Measurements from ENCODE around the gene ASH1L.

Gene ASH1L

DNA sequence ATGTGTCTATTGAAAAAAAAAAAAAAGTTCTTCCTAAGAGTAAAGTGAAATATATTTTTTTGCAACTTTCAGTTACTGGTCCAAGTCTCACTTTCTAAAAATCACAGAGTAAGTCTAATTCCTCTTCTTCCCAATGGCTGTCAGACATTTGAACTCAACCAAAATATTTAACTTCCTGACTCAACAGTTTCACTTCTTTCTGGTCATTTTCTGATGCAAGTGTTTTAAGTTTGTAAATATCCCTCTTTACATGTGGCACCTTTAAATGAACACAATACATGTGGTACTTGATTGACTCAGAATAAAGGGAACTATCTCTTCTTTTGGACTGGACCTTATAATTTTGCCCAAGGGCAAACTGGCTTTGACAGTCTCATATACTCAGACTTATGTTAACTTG, 76.7 kb downstream of the ASH1L start:
- TF ChIP-seq FOXP2 (optimal IDR thresholded peaks at IDR 0.05; ENCODE audit: borderline replicate concordance, extremely low read depth, extremely low read length, insufficient read depth) (no peak), SIN3A (IDR thresholded peaks at IDR 0.05; ENCODE audit: borderline replicate concordance, insufficient read depth, low read length) (no peak), POLR2AphosphoS5 (IDR thresholded peaks at IDR 0.05; ENCODE audit: low read depth, low read length) (no peak), REST (IDR thresholded peaks at IDR 0.05; ENCODE audit: insufficient read depth in 1 of 2, low read depth in 2 of 2, low read length in 2 of 2) (no peak), TAF1 (IDR thresholded peaks at IDR 0.05; ENCODE audit: borderline replicate concordance, insufficient read depth, low read length) (no peak)

GRCh38 chr1:155485222-155485621, 77.4 kb downstream of the ASH1L start:
- TF ChIP-seq REST (IDR thresholded peaks at IDR 0.05; ENCODE audit: insufficient read depth in 1 of 2, low read depth in 2 of 2, low read length in 2 of 2) (no peak), FOXP2 (optimal IDR thresholded peaks at IDR 0.05; ENCODE audit: borderline replicate concordance, extremely low read depth, extremely low read length, insufficient read depth) (no peak), SIN3A (IDR thresholded peaks at IDR 0.05; ENCODE audit: borderline replicate concordance, insufficient read depth, low read length) (no peak), POLR2AphosphoS5 (IDR thresholded peaks at IDR 0.05; ENCODE audit: low read depth, low read length) (no peak), TAF1 (IDR thresholded peaks at IDR 0.05; ENCODE audit: borderline replicate concordance, insufficient read depth, low read length) (no peak)

GRCh38 chr1:155481741-155482241, 80.8 kb downstream of the ASH1L start:
- TF ChIP-seq REST (IDR thresholded peaks at IDR 0.05; ENCODE audit: insufficient read depth in 1 of 2, low read depth in 2 of 2, low read length in 2 of 2) (no peak), SIN3A (IDR thresholded peaks at IDR 0.05; ENCODE audit: borderline replicate concordance, insufficient read depth, low read length) (no peak), TAF1 (IDR thresholded peaks at IDR 0.05; ENCODE audit: borderline replicate concordance, insufficient read depth, low read length) (no peak), FOXP2 (optimal IDR thresholded peaks at IDR 0.05; ENCODE audit: borderline replicate concordance, extremely low read depth, extremely low read length, insufficient read depth) (no peak), POLR2AphosphoS5 (IDR thresholded peaks at IDR 0.05; ENCODE audit: low read depth, low read length) (no peak)

DNA sequence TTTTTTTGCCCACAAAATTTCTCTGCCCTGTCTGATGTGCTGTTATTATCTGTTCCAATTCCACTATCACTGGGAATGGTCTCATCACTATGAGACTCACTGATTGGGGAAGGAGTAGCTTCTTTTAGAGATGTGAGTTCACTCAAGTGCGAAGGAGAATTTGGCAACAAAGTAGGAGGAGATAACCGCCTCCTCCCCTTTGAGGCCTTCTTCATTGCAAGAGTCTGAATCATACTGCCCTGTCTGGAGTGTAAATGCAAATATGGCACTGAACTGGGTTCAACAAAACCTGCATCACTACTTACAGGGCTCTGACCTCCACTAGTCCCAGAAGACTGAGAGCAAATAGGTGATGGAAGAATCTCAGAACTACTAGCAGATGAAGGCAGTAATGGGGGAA, 83.4 kb downstream of the ASH1L start:
- no peak for TF ChIP-seq FOXP2 (optimal IDR thresholded peaks at IDR 0.05; ENCODE audit: borderline replicate concordance, extremely low read depth, extremely low read length, insufficient read depth)
- TF ChIP-seq REST (IDR thresholded peaks at IDR 0.05; ENCODE audit: insufficient read depth in 1 of 2, low read depth in 2 of 2, low read length in 2 of 2), result no peak
- no peak for TF ChIP-seq SIN3A (IDR thresholded peaks at IDR 0.05; ENCODE audit: borderline replicate concordance, insufficient read depth, low read length)
- no peak for TF ChIP-seq TAF1 (IDR thresholded peaks at IDR 0.05; ENCODE audit: borderline replicate concordance, insufficient read depth, low read length)
- no peak for TF ChIP-seq POLR2AphosphoS5 (IDR thresholded peaks at IDR 0.05; ENCODE audit: low read depth, low read length)

All from PFSK-1 (cell line).